DOHH2 (cell line): Measurements from ENCODE around the gene RPS16.

Source experiments
- H3F3A ChIP-seq: fragments of 200-600 bp; sonication (generic), shearing (Covaris generic); 2 replicates; pipeline ENCODE4 v1.6.0; 2016; ENCODE audit warnings: antibody characterized with exemption, mild to moderate bottlenecking; ENCODE audit not compliant: control insufficient read depth, insufficient read depth
- H3K27ac ChIP-seq: fragments of 200-600 bp; sonication (generic); 2 replicates; pipeline ENCODE4 v1.5.1; 2014; ENCODE audit warnings: low read depth, mild to moderate bottlenecking, low read length, moderate library complexity
- H3K27me3 ChIP-seq: fragments of 200-600 bp; sonication (generic); 2 replicates; pipeline ENCODE4 v1.6.1; 2014; ENCODE audit warnings: mild to moderate bottlenecking, low read length, mixed read lengths; ENCODE audit not compliant: control insufficient read depth
- H3K36me3 ChIP-seq: fragments of 200-600 bp; sonication (generic); 2 replicates; pipeline ENCODE4 v1.6.1; 2014; ENCODE audit warnings: mild to moderate bottlenecking, low read length, moderate library complexity, mixed read lengths; ENCODE audit not compliant: control insufficient read depth
- H3K4me1 ChIP-seq: fragments of 200-600 bp; sonication (generic); 2 replicates; pipeline ENCODE4 v1.6.1; 2014; ENCODE audit warnings: mild to moderate bottlenecking, low read length, mixed read lengths; ENCODE audit not compliant: control insufficient read depth
- H3K4me2 ChIP-seq: fragments of 200-600 bp; sonication (generic); 2 replicates; pipeline ENCODE4 v1.6.0; 2014; ENCODE audit warnings: mild to moderate bottlenecking, low read length, moderate library complexity
- H3K4me3 ChIP-seq: fragments of 200-600 bp; sonication (generic); 2 replicates; pipeline ENCODE4 v1.5.1; 2014; ENCODE audit warnings: mild to moderate bottlenecking, low read length, mixed read lengths
- H3K79me2 ChIP-seq: fragments of 200-600 bp; sonication (generic); 2 replicates; pipeline ENCODE4 v1.6.1; 2014; ENCODE audit warnings: mild to moderate bottlenecking, low read length, mixed read lengths; ENCODE audit not compliant: control insufficient read depth
- H3K9me2 ChIP-seq: fragments of 200-600 bp; sonication (generic); replicated peaks from 2 replicates; pipeline ENCODE4 v1.6.1; 2014; ENCODE audit warnings: mild to moderate bottlenecking, low read length, mixed read lengths; ENCODE audit not compliant: control insufficient read depth
- H3K9me3 ChIP-seq: fragments of 200-600 bp; sonication (generic); 2 replicates; pipeline ENCODE4 v1.6.1; 2014; ENCODE audit warnings: antibody characterized with exemption, low read length, mixed read lengths; ENCODE audit not compliant: control insufficient read depth, insufficient read depth
- H4K20me1 ChIP-seq: fragments of 200-600 bp; sonication (generic); 2 replicates; pipeline ENCODE4 v1.6.0; 2014; ENCODE audit warnings: low read depth, mild to moderate bottlenecking, antibody characterized with exemption, low read length, moderate library complexity; ENCODE audit not compliant: control insufficient read depth, insufficient read depth
- EZH2phosphoT487 ChIP-seq: fragments of 200-600 bp; sonication (generic); IDR thresholded peaks from 2 replicates; pipeline ENCODE4 v1.6.1; 2017; ENCODE audit warnings: borderline replicate concordance, mild to moderate bottlenecking, antibody characterized with exemption, low read length, moderate library complexity, mixed read lengths
- TF ChIP-seq, protein P1 (sequence below): fragments of 200-600 bp; sonication (generic); IDR thresholded peaks from one replicate; pipeline ENCODE4 v1.5.1; 2014; ENCODE audit warnings: antibody characterized with exemption, mild to moderate bottlenecking, low read depth, low read length; ENCODE audit not compliant: poor library complexity, severe bottlenecking

RPS16 gene

GRCh38 chr19:39399668-39400050 is 36.1 kb downstream of the RPS16 start:
- H3K9me2 ChIP-seq, result no peaks in the 10 kb centered on the region
- H3K4me1 ChIP-seq, result peaks cover 74% of the 10 kb centered on the region
- H3K4me2 ChIP-seq, result 0 out of 2 replicates have a peak overlapping the region, but pooled peaks have one; percentile 27
- TF ChIP-seq, protein P1, sequence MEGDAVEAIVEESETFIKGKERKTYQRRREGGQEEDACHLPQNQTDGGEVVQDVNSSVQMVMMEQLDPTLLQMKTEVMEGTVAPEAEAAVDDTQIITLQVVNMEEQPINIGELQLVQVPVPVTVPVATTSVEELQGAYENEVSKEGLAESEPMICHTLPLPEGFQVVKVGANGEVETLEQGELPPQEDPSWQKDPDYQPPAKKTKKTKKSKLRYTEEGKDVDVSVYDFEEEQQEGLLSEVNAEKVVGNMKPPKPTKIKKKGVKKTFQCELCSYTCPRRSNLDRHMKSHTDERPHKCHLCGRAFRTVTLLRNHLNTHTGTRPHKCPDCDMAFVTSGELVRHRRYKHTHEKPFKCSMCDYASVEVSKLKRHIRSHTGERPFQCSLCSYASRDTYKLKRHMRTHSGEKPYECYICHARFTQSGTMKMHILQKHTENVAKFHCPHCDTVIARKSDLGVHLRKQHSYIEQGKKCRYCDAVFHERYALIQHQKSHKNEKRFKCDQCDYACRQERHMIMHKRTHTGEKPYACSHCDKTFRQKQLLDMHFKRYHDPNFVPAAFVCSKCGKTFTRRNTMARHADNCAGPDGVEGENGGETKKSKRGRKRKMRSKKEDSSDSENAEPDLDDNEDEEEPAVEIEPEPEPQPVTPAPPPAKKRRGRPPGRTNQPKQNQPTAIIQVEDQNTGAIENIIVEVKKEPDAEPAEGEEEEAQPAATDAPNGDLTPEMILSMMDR, result no peak
- H4K20me1 ChIP-seq, result no peaks in the 10 kb centered on the region
- no peaks in the 10 kb centered on the region for H3K27me3 ChIP-seq
- peaks cover 26% of the 10 kb centered on the region for H3F3A ChIP-seq
- H3K36me3 ChIP-seq, result peaks cover 14% of the 10 kb centered on the region; the same call in 1 of the 2 replicates
- H3K27ac ChIP-seq, result peak overlapping the region; percentile 97
- H3K4me3 ChIP-seq, result no peak overlapping the region
- no peaks in the 10 kb centered on the region for H3K9me3 ChIP-seq
- H3K79me2 ChIP-seq, result peaks cover 15% of the 10 kb centered on the region; the same call in 1 of the 2 replicates

- no peaks in the 10 kb centered on the region for H3K27me3 ChIP-seq
- peaks cover 21% of the 10 kb centered on the region for H3F3A ChIP-seq
- H4K20me1 ChIP-seq, result no peaks in the 10 kb centered on the region
- TF ChIP-seq EZH2phosphoT487, result no peak
- TF ChIP-seq, protein P1, result no peak
- peak overlapping the region; percentile 77 for H3K27ac ChIP-seq
- no peaks in the 10 kb centered on the region for H3K9me2 ChIP-seq
- H3K36me3 ChIP-seq, result peaks cover 22% of the 10 kb centered on the region
- H3K79me2 ChIP-seq, result peaks cover 21% of the 10 kb centered on the region
- peak overlapping the region; percentile 62 for H3K4me2 ChIP-seq
- peak overlapping the region; percentile 51 for H3K4me3 ChIP-seq
- H3K4me1 ChIP-seq, result peaks cover 61% of the 10 kb centered on the region
- no peaks in the 10 kb centered on the region for H3K9me3 ChIP-seq
Measured at GRCh38 chr19:39398297-39398864, 37.4 kb downstream of the RPS16 start.

- H3K4me3 ChIP-seq, result peak overlapping the region; percentile 51
- no peaks in the 10 kb centered on the region for H3K9me3 ChIP-seq
- no peak for TF ChIP-seq EZH2phosphoT487
- TF ChIP-seq, protein P1, result peak; percentile 91
- H3K27me3 ChIP-seq, result no peaks in the 10 kb centered on the region
- H3K4me2 ChIP-seq, result peak overlapping the region; percentile 62
- H4K20me1 ChIP-seq, result no peaks in the 10 kb centered on the region
- H3F3A ChIP-seq, result peaks cover 21% of the 10 kb centered on the region
- peaks cover 24% of the 10 kb centered on the region for H3K36me3 ChIP-seq
- no peaks in the 10 kb centered on the region for H3K9me2 ChIP-seq
- peak overlapping the region; percentile 77 for H3K27ac ChIP-seq
- peaks cover 19% of the 10 kb centered on the region for H3K79me2 ChIP-seq
- H3K4me1 ChIP-seq, result peaks cover 54% of the 10 kb centered on the region
Measured at GRCh38 chr19:39397360-39398296, 38.1 kb downstream of the RPS16 start.
